ENCODE results near the gene ATAD3B. TPM values are rescaled to one million over a fixed set of nuclear protein-coding genes. Genes with fewer than 3 reads are reported as not detected.
"Not testable (repeated sequence)": the region's sequence is repeated elsewhere in the genome, so short reads cannot be mapped to it uniquely, and the experiment has no call there.

ATAD3B gene
- polyA plus RNA-seq, 1 donor from 2014 or later = 57.2 TPM

DNA sequence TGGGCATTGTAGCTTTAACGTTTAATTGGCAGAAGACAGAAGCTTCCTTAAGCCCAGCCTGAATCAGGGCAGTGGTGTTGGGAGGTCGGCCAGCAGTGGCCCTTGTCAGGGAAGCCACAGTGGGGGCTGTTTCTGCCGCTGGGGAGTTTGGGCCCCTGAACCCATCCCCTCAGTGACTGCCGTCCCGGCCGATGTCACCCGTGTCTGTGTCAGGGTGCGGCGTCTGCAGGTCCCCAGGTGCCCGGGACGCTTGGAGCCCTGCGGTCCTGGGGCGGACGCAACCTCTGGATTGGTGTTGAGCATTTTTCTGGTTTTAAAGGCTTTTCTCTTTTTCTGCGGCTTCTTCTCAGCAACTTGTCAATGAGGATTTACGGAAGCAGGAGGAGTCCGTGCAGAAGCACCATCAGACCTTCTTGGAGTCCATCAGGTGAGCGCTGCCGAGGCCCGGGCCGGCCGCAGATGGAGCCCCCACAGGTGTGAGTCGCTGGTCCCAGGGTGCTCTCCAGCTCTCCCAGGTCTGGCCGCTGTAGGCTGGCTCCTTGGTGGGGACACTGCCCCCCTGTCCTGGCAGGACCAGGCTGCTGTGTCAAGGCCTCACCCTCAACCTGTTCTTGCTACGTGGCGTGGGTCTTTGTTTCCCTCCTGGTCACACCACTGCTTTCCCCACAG is 19.7 kb upstream of the ATAD3B start:
- Histone ChIP-seq H3K79me2 (replicated peaks; ENCODE audit: insufficient read depth, low read length) (no peaks in the 10 kb centered on the region), H3F3A (ENCODE audit: insufficient read depth, low read length, poor library complexity, severe bottlenecking) (no peaks in the 10 kb centered on the region), H3K27me3 (ENCODE audit: insufficient read depth, low read depth, low read length) (no peaks in the 10 kb centered on the region), H3K4me2 (ENCODE audit: low read length) (no peak overlapping the region), H4K20me1 (ENCODE audit: insufficient read depth) (no peaks in the 10 kb centered on the region), H3K36me3 (ENCODE audit: insufficient read depth, low read length) (no peaks in the 10 kb centered on the region), H3K9me3 (ENCODE audit: low read length) (no peaks in the 10 kb centered on the region), H3K9ac (ENCODE audit: low read length) (no peak overlapping the region), H3K27ac (ENCODE audit: low read length) (no peak overlapping the region), H3K4me3 (ENCODE audit: low read length) (no peak overlapping the region), H3K9me2 (ENCODE audit: insufficient read depth, low read length) (no peaks in the 10 kb centered on the region), H2AFZ (ENCODE audit: low read depth, low read length) (no peak overlapping the region)
- TF ChIP-seq POLR2AphosphoS5 (IDR thresholded peaks at IDR 0.05) (no peak), TAF1 (IDR thresholded peaks at IDR 0.05; ENCODE audit: low read depth) (no peak)
- TF ChIP-seq, protein P1, sequence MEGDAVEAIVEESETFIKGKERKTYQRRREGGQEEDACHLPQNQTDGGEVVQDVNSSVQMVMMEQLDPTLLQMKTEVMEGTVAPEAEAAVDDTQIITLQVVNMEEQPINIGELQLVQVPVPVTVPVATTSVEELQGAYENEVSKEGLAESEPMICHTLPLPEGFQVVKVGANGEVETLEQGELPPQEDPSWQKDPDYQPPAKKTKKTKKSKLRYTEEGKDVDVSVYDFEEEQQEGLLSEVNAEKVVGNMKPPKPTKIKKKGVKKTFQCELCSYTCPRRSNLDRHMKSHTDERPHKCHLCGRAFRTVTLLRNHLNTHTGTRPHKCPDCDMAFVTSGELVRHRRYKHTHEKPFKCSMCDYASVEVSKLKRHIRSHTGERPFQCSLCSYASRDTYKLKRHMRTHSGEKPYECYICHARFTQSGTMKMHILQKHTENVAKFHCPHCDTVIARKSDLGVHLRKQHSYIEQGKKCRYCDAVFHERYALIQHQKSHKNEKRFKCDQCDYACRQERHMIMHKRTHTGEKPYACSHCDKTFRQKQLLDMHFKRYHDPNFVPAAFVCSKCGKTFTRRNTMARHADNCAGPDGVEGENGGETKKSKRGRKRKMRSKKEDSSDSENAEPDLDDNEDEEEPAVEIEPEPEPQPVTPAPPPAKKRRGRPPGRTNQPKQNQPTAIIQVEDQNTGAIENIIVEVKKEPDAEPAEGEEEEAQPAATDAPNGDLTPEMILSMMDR (IDR thresholded peaks at IDR 0.05; ENCODE audit: poor library complexity, severe bottlenecking) = no peak

DNA sequence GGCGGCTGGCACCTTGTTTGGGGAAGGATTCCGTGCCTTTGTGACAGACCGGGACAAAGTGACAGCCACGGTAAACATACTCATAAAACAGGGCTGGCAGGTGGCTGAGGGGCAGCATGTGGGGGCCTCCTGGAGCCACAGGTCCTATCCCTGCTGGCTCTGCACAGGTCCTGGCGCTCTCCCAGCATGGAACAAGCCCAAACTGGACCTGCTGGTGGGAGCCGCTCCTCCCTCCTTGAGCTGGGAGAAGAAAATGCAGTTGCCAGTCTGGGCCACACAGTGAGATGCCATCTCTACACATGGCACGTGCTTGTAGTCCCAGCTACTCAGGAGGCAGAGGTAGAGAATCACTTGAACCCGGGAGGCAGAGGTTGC is 19.2 kb upstream of the ATAD3B start:
- H3K79me2 ChIP-seq (replicated peaks; ENCODE audit: insufficient read depth, low read length); H3K27ac ChIP-seq (ENCODE audit: low read length); H3K9me3 ChIP-seq (ENCODE audit: low read length); H3K9ac ChIP-seq (ENCODE audit: low read length); H3K36me3 ChIP-seq (ENCODE audit: insufficient read depth, low read length); H3K4me3 ChIP-seq (ENCODE audit: low read length); H3F3A ChIP-seq (ENCODE audit: insufficient read depth, low read length, poor library complexity, severe bottlenecking); H3K9me2 ChIP-seq (ENCODE audit: insufficient read depth, low read length); H4K20me1 ChIP-seq (ENCODE audit: insufficient read depth); H3K4me2 ChIP-seq (ENCODE audit: low read length); H3K27me3 ChIP-seq (ENCODE audit: insufficient read depth, low read depth, low read length); H2AFZ ChIP-seq (ENCODE audit: low read depth, low read length): not testable (repeated sequence)

DNA sequence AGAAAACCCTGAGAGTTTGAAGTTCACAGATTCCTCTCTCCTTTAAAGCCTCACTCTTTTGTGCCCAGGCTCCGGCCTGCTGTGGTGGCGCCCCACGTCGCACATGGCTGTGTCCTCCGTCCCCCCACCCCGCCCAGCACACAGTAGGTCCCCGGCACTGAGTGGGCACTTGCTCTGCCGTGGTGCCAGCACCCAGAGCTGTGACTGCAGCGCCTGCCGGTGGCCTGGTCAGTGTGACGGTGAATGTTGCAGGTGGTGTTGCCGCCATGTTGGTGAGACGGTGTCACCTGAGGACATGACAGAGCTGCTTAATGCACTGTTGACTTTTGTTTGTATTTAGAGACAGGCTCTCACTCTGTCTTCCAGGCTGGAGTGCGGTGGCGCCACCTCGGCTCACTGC is 18.7 kb upstream of the ATAD3B start:
- H4K20me1 ChIP-seq (ENCODE audit: insufficient read depth) = no peaks in the 10 kb centered on the region
- no peak overlapping the region for H2AFZ ChIP-seq (ENCODE audit: low read depth, low read length)
- no peaks in the 10 kb centered on the region for H3K79me2 ChIP-seq (replicated peaks; ENCODE audit: insufficient read depth, low read length)
- H3K9me3 ChIP-seq (ENCODE audit: low read length) = no peaks in the 10 kb centered on the region
- H3F3A ChIP-seq (ENCODE audit: insufficient read depth, low read length, poor library complexity, severe bottlenecking) = no peaks in the 10 kb centered on the region
- no peak overlapping the region for H3K9ac ChIP-seq (ENCODE audit: low read length)
- no peak overlapping the region for H3K4me2 ChIP-seq (ENCODE audit: low read length)
- no peak for TF ChIP-seq POLR2AphosphoS5 (IDR thresholded peaks at IDR 0.05)
- TF ChIP-seq, protein P2, sequence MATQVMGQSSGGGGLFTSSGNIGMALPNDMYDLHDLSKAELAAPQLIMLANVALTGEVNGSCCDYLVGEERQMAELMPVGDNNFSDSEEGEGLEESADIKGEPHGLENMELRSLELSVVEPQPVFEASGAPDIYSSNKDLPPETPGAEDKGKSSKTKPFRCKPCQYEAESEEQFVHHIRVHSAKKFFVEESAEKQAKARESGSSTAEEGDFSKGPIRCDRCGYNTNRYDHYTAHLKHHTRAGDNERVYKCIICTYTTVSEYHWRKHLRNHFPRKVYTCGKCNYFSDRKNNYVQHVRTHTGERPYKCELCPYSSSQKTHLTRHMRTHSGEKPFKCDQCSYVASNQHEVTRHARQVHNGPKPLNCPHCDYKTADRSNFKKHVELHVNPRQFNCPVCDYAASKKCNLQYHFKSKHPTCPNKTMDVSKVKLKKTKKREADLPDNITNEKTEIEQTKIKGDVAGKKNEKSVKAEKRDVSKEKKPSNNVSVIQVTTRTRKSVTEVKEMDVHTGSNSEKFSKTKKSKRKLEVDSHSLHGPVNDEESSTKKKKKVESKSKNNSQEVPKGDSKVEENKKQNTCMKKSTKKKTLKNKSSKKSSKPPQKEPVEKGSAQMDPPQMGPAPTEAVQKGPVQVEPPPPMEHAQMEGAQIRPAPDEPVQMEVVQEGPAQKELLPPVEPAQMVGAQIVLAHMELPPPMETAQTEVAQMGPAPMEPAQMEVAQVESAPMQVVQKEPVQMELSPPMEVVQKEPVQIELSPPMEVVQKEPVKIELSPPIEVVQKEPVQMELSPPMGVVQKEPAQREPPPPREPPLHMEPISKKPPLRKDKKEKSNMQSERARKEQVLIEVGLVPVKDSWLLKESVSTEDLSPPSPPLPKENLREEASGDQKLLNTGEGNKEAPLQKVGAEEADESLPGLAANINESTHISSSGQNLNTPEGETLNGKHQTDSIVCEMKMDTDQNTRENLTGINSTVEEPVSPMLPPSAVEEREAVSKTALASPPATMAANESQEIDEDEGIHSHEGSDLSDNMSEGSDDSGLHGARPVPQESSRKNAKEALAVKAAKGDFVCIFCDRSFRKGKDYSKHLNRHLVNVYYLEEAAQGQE (IDR thresholded peaks at IDR 0.05; ENCODE audit: borderline replicate concordance) = no peak
- TF ChIP-seq EP300 (conservative IDR thresholded peaks at IDR 0.05; ENCODE audit: poor library complexity, severe bottlenecking) = no peak
- TF ChIP-seq, protein P1 (IDR thresholded peaks at IDR 0.05; ENCODE audit: poor library complexity, severe bottlenecking) = no peak
- TF ChIP-seq RAD21 (conservative IDR thresholded peaks at IDR 0.05) = no peak
- no peaks in the 10 kb centered on the region for H3K27me3 ChIP-seq (ENCODE audit: insufficient read depth, low read depth, low read length)
- H3K9me2 ChIP-seq (ENCODE audit: insufficient read depth, low read length) = no peaks in the 10 kb centered on the region
- no peak overlapping the region for H3K27ac ChIP-seq (ENCODE audit: low read length)
- H3K36me3 ChIP-seq (ENCODE audit: insufficient read depth, low read length) = no peaks in the 10 kb centered on the region
- no peak overlapping the region for H3K4me3 ChIP-seq (ENCODE audit: low read length)

DNA sequence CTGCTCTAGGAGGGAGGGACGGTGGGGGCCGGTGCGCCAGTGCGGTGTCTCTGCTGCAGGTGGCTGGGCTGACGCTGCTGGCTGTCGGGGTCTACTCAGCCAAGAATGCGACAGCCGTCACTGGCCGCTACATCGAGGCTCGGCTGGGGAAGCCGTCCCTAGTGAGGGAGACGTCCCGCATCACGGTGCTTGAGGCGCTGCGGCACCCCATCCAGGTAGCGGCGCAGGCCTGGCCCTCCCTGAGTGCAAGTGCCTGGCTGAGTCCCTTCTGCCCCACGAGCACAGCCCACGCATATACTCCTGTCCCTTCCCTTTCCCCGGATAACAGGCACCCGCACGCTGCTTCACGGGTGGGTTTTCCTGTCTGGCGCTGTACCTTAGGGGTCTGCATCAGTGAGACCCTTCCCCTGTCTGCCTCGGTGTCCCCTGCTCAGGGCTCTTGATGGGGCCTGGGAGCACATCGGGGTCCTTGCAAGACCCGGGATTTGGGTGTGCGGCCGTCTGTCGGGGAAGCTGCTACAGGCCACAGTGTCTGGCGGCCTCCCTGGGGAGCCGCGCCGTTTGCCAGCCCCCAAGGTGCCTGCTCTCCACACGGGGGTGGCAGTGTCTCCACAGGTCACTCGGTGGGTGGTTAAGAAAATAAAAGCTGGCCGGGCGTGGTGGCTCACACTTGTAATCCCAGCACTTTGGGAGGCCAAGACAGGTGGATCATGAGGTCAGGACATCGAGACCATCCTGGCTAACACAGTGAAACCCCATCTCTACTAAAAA is 17.1 kb upstream of the ATAD3B start:
- not testable (repeated sequence) for H3K9me3 ChIP-seq (ENCODE audit: low read length); H3K4me3 ChIP-seq (ENCODE audit: low read length); H3K36me3 ChIP-seq (ENCODE audit: insufficient read depth, low read length); H3K9me2 ChIP-seq (ENCODE audit: insufficient read depth, low read length); H4K20me1 ChIP-seq (ENCODE audit: insufficient read depth); H3K4me2 ChIP-seq (ENCODE audit: low read length); H3K27ac ChIP-seq (ENCODE audit: low read length); H3F3A ChIP-seq (ENCODE audit: insufficient read depth, low read length, poor library complexity, severe bottlenecking); H3K27me3 ChIP-seq (ENCODE audit: insufficient read depth, low read depth, low read length); H3K79me2 ChIP-seq (replicated peaks; ENCODE audit: insufficient read depth, low read length); H2AFZ ChIP-seq (ENCODE audit: low read depth, low read length); H3K9ac ChIP-seq (ENCODE audit: low read length)
